ENCODE data around the gene TGFBR2.

The TGFBR2 gene

DNA sequence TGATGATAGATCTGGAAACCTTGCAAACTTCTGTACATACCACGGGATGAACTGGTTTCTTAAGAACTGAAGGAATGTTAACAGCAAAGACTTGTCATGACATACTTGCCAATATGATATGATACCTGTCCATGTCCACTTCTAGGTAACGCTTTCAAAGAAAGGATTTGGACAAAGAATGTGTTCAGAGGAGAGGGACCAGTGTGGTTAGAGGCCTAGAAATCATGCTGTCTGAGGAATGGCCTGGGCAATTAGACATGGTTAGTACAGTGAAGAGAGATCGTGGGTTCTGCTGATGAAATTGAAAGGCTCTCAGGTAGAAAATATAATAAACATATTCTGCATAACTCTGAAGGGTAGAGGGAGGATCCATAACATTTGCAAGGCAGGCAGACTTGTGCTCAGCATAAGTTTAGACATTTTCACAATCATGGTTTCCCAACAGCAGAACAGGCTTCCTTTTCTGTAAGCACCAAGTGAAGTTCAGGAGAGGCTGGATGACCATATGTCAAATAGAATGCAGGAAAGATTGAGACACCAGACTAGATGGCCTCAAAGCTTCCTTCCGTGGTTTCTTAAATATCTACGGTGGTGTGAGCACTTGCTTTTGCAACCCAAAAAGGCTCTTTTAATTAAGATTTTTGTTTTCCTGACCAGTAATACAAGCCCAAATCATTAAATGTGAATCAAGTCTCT lies 39.9 kb downstream of the TGFBR2 start:
- peaks cover 78% of the 10 kb centered on the region for H3K4me1 Mint-ChIP-seq
- peaks cover 54% of the 10 kb centered on the region for H3K36me3 Mint-ChIP-seq (ENCODE audit: insufficient read depth)
- H3K9me3 Mint-ChIP-seq = no peaks in the 10 kb centered on the region
- H3K4me3 Mint-ChIP-seq = peak overlapping the region; percentile 78
- peak overlapping the region; percentile 84 for H3K27ac Mint-ChIP-seq (ENCODE audit: low read depth)
- H3K27me3 Mint-ChIP-seq = no peaks in the 10 kb centered on the region
- ATAC-seq (replicated peaks; ENCODE audit: extremely low read depth, poor library complexity, severe bottlenecking) (no peak), DNase-seq (ENCODE audit: low spot score in 2 of 2) (no peak)

- ATAC-seq (replicated peaks; ENCODE audit: extremely low read depth, poor library complexity, severe bottlenecking) (no peak), DNase-seq (ENCODE audit: low spot score in 2 of 2) (no peak)
- Mint-ChIP-seq H3K27ac (ENCODE audit: low read depth) (peak overlapping the region; percentile 84), H3K9me3 (no peaks in the 10 kb centered on the region), H3K4me1 (peaks cover 77% of the 10 kb centered on the region), H3K4me3 (peak overlapping the region; percentile 78), H3K27me3 (no peaks in the 10 kb centered on the region), H3K36me3 (ENCODE audit: insufficient read depth) (peaks cover 60% of the 10 kb centered on the region)
Measured at GRCh38 chr3:30646961-30647752, 40.8 kb downstream of the TGFBR2 start.

DNA sequence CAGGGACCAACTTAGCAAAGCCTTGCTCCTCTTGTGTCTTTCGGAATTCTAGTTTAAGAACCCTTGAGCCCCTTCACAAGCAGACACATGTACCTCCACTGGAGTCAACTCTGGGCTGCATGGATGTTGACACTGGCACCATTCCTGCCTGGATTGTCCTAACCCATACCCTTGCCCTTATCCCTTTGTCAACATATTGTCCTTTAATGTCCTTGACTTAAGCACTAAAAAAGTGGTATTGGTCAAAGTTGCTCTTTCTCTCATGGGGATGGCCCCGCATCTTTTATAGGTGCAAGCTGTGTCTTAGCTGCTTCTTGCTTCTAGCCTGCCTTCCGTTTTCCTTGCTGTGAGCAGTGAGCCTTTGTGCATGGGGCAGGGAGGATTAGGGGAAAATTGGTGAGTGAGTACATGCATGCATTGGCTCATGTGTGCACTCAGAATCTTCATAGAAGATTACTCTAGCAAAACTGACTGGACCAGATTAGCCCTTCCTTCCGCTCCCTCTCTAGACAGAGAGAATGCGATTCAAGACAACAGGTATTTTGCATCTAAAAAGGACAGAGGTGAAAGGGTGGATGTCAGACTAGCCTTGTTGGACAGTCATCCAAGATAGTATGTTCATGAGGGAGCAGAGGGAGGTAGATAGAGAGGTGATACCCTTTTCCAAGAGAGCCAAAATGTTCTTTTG lies 42.4 kb downstream of the TGFBR2 start:
- Mint-ChIP-seq H3K4me1 (peaks cover 73% of the 10 kb centered on the region), H3K36me3 (ENCODE audit: insufficient read depth) (peaks cover 72% of the 10 kb centered on the region), H3K9me3 (no peaks in the 10 kb centered on the region), H3K4me3 (peak overlapping the region; percentile 21), H3K27me3 (no peaks in the 10 kb centered on the region), H3K27ac (ENCODE audit: low read depth) (peak overlapping the region; percentile 52)
- DNase-seq (ENCODE audit: low spot score in 2 of 2) (no peak), ATAC-seq (replicated peaks; ENCODE audit: extremely low read depth, poor library complexity, severe bottlenecking) (no peak)

DNA sequence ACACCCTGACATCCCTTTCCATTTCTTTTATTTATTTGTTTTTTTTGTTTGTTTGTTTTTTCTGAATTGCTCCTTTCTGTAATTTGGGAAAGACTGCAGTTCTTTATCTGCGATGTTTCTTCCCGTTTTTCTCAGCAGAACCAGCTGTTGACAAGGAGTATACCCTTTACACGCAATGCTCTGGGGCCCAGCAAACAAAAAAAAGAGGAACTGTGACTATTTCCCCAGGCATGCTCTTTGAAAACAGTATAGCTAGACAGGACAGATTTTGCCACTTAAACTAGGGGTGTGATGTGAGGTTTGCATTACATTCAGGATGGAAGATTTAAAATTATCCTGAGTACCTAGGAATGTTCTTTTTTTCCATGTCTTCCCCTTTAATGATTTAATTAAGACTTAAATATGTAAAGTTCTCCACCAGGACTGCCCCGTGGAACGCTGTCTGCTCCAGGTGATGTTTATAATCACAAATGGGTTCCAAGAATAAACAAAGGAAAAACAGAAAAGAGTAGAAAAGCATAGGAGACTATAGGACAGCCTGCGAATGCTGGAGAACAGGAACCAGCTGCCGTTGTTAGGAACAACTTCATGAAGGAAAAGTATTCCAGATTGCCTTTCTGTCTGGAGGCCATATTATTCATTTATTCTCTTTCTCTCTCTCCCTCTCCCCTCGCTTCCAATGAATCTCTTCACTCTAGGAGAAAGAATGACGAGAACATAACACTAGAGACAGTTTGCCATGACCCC lies 43.3 kb downstream of the TGFBR2 start:
- DNase-seq (ENCODE audit: low spot score in 2 of 2) = no peak
- peaks cover 73% of the 10 kb centered on the region for H3K4me1 Mint-ChIP-seq
- ATAC-seq (replicated peaks; ENCODE audit: extremely low read depth, poor library complexity, severe bottlenecking) = no peak
- H3K9me3 Mint-ChIP-seq = no peaks in the 10 kb centered on the region
- H3K27ac Mint-ChIP-seq (ENCODE audit: low read depth) = peak overlapping the region; percentile 52
- peaks cover 72% of the 10 kb centered on the region for H3K36me3 Mint-ChIP-seq (ENCODE audit: insufficient read depth)
- H3K27me3 Mint-ChIP-seq = no peaks in the 10 kb centered on the region
- H3K4me3 Mint-ChIP-seq = no peak overlapping the region

- Mint-ChIP-seq H3K36me3 (ENCODE audit: insufficient read depth) (peaks cover 76% of the 10 kb centered on the region), H3K9me3 (no peaks in the 10 kb centered on the region), H3K27me3 (no peaks in the 10 kb centered on the region), H3K27ac (ENCODE audit: low read depth) (peak overlapping the region; percentile 96), H3K4me3 (no peak overlapping the region), H3K4me1 (peaks cover 74% of the 10 kb centered on the region)
- ATAC-seq (replicated peaks; ENCODE audit: extremely low read depth, poor library complexity, severe bottlenecking) = no peak
- DNase-seq (ENCODE audit: low spot score in 2 of 2) = no peak
Measured at GRCh38 chr3:30650348-30650995, 44.1 kb downstream of the TGFBR2 start.

- Mint-ChIP-seq H3K27me3 (no peaks in the 10 kb centered on the region), H3K9me3 (no peaks in the 10 kb centered on the region), H3K4me1 (peaks cover 85% of the 10 kb centered on the region), H3K4me3 (peak overlapping the region; percentile 65), H3K27ac (ENCODE audit: low read depth) (peak overlapping the region; percentile 96), H3K36me3 (ENCODE audit: insufficient read depth) (peaks cover 69% of the 10 kb centered on the region)
- ATAC-seq (replicated peaks; ENCODE audit: extremely low read depth, poor library complexity, severe bottlenecking) (no peak), DNase-seq (ENCODE audit: low spot score in 2 of 2) (no peak)
Measured at GRCh38 chr3:30654269-30654668, 47.9 kb downstream of the TGFBR2 start.

- no peaks in the 10 kb centered on the region for H3K27me3 Mint-ChIP-seq
- H3K27ac Mint-ChIP-seq (ENCODE audit: low read depth) = peak overlapping the region; percentile 96
- peaks cover 79% of the 10 kb centered on the region for H3K4me1 Mint-ChIP-seq
- H3K9me3 Mint-ChIP-seq = no peaks in the 10 kb centered on the region
- DNase-seq (ENCODE audit: low spot score in 2 of 2) = peak in 1 of 2 donors; percentile 37
- H3K4me3 Mint-ChIP-seq = peak overlapping the region; percentile 65
- ATAC-seq (replicated peaks; ENCODE audit: extremely low read depth, poor library complexity, severe bottlenecking) = peak; percentile 54
- peaks cover 61% of the 10 kb centered on the region for H3K36me3 Mint-ChIP-seq (ENCODE audit: insufficient read depth)
Measured at GRCh38 chr3:30655187-30655812, 48.9 kb downstream of the TGFBR2 start.

DNA sequence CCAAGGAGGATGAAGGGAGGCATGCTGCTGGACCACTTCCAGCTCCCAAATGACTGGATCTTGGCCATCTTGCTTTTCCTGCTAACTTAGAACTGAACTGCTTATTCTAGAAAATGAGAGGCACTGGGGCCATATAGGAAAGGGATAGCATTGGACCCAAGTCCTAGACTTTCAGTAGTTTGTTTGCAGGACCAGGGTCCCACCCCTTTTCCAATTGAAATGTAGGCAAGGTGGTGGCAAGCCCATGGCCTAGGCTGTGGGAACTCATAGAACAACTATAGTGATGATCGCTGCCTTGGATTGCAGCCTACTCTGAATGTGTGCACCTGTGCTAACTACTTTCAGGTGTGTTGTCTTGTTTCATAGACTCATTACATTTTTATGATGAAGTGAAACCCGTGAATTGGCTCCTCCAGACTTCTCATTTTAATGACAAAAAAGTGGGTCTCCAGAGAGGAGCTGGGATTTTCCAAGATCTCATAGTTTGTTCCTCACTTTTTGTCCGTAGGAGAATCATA lies 50.3 kb downstream of the TGFBR2 start:
- H3K36me3 Mint-ChIP-seq (ENCODE audit: insufficient read depth) = peaks cover 61% of the 10 kb centered on the region
- H3K4me3 Mint-ChIP-seq = peak overlapping the region; percentile 65
- no peaks in the 10 kb centered on the region for H3K27me3 Mint-ChIP-seq
- ATAC-seq (replicated peaks; ENCODE audit: extremely low read depth, poor library complexity, severe bottlenecking) = no peak
- H3K4me1 Mint-ChIP-seq = peaks cover 80% of the 10 kb centered on the region
- H3K27ac Mint-ChIP-seq (ENCODE audit: low read depth) = peak overlapping the region; percentile 96
- H3K9me3 Mint-ChIP-seq = no peaks in the 10 kb centered on the region
- DNase-seq (ENCODE audit: low spot score in 2 of 2) = no peak

DNA sequence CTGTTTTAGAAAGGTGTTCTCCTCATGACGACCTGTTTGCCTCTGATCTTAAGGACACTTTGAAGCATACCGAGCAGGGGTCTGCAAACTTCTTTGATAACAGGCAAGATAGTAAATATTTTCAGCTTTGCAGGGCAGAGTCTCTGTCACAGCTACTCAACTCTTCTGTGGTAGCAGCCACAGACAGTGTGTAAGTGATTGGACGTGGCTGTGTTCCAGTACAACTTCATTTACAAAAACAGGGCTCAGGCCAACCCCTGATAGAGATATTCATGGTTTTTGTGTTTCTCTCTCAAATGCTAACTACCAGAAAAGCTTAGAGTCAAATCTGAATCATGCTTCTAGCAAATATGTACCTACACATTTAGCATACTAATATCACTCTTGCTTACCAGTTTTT lies 51.5 kb downstream of the TGFBR2 start:
- peaks cover 85% of the 10 kb centered on the region for H3K4me1 Mint-ChIP-seq
- no peaks in the 10 kb centered on the region for H3K9me3 Mint-ChIP-seq
- peak overlapping the region; percentile 74 for H3K4me3 Mint-ChIP-seq
- DNase-seq (ENCODE audit: low spot score in 2 of 2) = no peak
- no peaks in the 10 kb centered on the region for H3K27me3 Mint-ChIP-seq
- peak overlapping the region; percentile 96 for H3K27ac Mint-ChIP-seq (ENCODE audit: low read depth)
- ATAC-seq (replicated peaks; ENCODE audit: extremely low read depth, poor library complexity, severe bottlenecking) = peak; percentile 31
- H3K36me3 Mint-ChIP-seq (ENCODE audit: insufficient read depth) = peaks cover 58% of the 10 kb centered on the region

GRCh38 chr3:30658328-30659052 lies 52.1 kb downstream of the TGFBR2 start:
- Mint-ChIP-seq H3K27ac (ENCODE audit: low read depth) (peak overlapping the region; percentile 96), H3K4me1 (peaks cover 88% of the 10 kb centered on the region), H3K36me3 (ENCODE audit: insufficient read depth) (peaks cover 57% of the 10 kb centered on the region), H3K4me3 (peak overlapping the region; percentile 74), H3K9me3 (no peaks in the 10 kb centered on the region), H3K27me3 (no peaks in the 10 kb centered on the region)
- DNase-seq (ENCODE audit: low spot score in 2 of 2) = peak in 1 of 2 donors; percentile 57
- peak; percentile 77 for ATAC-seq (replicated peaks; ENCODE audit: extremely low read depth, poor library complexity, severe bottlenecking)
